ENCODE data around the gene NHEJ1. TPM values are rescaled to one million over a fixed set of nuclear protein-coding genes. Genes with fewer than 3 reads are reported as not detected.

NHEJ1 gene
- total RNA-seq, 1 donor from 2014 or later = 19.6 TPM

DNA sequence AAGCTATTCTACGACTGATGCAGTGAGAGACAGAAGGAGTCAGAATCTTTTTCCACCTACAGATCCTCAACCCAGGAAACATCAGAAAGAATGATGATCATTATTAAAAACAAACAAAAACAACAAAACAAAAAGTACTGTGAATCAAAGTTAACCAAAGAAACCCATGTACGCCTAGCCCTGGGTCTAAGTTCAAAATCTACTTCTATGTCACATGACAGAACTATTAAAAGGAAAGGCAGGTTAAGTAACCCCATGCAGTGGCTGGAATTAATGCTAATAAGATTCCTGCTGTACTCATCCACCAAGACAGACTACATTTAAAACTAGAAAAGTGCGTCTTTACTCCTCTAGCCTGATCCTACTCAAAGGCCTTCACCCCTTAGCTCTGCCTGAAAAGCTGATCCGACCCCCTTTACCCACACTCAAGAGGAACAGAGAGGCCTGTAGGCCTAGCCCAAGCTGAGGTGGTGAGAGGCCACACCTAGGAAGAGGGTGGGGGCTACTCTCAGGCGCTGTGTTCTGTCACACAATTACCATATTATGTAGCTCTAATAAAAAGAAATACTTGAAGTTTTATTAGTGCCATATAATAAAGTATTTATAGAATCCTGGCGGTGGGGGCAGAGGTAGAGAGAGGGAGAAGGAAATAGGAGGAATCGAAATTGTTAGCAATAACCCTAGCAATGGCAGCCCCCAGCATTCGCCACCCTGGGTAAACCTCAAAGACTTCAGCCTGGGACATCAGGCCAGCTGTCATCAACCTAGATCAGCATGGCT, 37.1 kb downstream of the NHEJ1 start:
- Mint-ChIP-seq H3K27ac (peak overlapping the region; percentile 17), H3K4me3 (no peak overlapping the region), H3K4me1 (ENCODE audit: unreplicated experiment) (peaks cover 27% of the 10 kb centered on the region), H3K27me3 (no peaks in the 10 kb centered on the region), H3K9me3 (no peaks in the 10 kb centered on the region), H3K36me3 (peaks cover 10% of the 10 kb centered on the region)
- TF ChIP-seq, protein P1, sequence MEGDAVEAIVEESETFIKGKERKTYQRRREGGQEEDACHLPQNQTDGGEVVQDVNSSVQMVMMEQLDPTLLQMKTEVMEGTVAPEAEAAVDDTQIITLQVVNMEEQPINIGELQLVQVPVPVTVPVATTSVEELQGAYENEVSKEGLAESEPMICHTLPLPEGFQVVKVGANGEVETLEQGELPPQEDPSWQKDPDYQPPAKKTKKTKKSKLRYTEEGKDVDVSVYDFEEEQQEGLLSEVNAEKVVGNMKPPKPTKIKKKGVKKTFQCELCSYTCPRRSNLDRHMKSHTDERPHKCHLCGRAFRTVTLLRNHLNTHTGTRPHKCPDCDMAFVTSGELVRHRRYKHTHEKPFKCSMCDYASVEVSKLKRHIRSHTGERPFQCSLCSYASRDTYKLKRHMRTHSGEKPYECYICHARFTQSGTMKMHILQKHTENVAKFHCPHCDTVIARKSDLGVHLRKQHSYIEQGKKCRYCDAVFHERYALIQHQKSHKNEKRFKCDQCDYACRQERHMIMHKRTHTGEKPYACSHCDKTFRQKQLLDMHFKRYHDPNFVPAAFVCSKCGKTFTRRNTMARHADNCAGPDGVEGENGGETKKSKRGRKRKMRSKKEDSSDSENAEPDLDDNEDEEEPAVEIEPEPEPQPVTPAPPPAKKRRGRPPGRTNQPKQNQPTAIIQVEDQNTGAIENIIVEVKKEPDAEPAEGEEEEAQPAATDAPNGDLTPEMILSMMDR (conservative IDR thresholded peaks at IDR 0.05) = no peak
- DNase-seq (ENCODE audit: extremely low spot score, unreplicated experiment) = no peak

DNA sequence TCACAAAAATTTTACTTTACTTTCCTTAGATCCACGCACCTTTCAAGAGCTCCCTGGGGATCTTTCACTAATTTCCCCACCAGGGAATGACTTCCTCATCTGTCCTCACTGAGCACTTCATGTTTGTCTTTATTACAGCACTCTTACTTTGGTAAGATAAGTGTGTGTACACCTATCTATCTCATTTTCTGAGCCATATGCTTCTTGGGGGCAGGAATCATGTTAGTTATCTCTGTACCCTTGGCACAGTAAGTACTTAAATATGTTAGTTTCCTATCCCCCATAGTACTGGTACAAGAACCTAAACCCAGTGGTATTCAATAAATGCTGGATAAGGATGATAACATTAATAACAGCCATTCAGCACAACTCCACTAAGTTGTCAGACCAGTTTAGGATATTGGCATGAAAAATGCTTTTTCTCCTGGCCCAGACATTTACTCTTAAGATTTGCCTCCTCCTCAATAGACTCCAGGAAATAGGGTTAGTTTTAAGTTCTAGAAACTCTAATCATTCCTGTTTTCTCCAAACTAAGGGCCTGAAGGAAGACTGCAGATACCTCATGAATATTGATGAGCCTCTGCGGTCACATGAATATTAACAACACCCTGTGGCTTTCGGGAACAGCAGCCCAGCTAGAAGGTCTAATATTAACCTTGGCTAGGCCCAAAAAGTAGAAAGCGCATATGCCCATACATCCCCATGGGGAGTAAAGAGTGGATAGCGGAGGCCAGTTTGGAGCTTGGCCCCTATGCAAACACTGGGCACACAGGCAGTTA, 38.2 kb downstream of the NHEJ1 start:
- TF ChIP-seq, protein P1 (conservative IDR thresholded peaks at IDR 0.05) = no peak
- no peak for DNase-seq (ENCODE audit: extremely low spot score, unreplicated experiment)
- no peaks in the 10 kb centered on the region for H3K27me3 Mint-ChIP-seq
- no peak overlapping the region for H3K4me3 Mint-ChIP-seq
- H3K4me1 Mint-ChIP-seq (ENCODE audit: unreplicated experiment) = peaks cover 27% of the 10 kb centered on the region
- H3K9me3 Mint-ChIP-seq = no peaks in the 10 kb centered on the region
- peak overlapping the region; percentile 17 for H3K27ac Mint-ChIP-seq
- peaks cover 7% of the 10 kb centered on the region for H3K36me3 Mint-ChIP-seq

DNA sequence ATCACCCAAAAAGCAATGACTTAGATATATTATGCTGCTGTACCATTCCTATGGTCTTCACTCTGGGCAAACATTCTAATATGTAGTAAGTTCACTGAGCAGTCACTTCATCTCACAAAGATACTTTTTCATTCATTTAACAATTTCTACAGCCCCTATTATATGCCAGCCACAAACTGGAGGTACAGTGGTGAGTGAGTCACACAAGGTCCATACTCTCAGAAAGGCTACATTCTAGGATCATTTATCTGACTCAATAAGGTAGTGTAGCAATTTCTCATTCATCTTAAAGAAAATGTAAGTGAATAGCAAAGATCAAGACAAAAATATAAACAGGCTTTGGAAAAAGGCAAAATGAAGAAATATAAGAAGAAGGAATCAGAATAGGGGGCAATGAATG, 40.5 kb downstream of the NHEJ1 start:
- no peak overlapping the region for H3K27ac Mint-ChIP-seq
- H3K4me1 Mint-ChIP-seq (ENCODE audit: unreplicated experiment) = peaks cover 26% of the 10 kb centered on the region
- no peaks in the 10 kb centered on the region for H3K36me3 Mint-ChIP-seq
- H3K27me3 Mint-ChIP-seq = no peaks in the 10 kb centered on the region
- no peak for DNase-seq (ENCODE audit: extremely low spot score, unreplicated experiment)
- H3K4me3 Mint-ChIP-seq = no peak overlapping the region
- TF ChIP-seq, protein P1 (conservative IDR thresholded peaks at IDR 0.05) = no peak
- H3K9me3 Mint-ChIP-seq = no peaks in the 10 kb centered on the region

DNA sequence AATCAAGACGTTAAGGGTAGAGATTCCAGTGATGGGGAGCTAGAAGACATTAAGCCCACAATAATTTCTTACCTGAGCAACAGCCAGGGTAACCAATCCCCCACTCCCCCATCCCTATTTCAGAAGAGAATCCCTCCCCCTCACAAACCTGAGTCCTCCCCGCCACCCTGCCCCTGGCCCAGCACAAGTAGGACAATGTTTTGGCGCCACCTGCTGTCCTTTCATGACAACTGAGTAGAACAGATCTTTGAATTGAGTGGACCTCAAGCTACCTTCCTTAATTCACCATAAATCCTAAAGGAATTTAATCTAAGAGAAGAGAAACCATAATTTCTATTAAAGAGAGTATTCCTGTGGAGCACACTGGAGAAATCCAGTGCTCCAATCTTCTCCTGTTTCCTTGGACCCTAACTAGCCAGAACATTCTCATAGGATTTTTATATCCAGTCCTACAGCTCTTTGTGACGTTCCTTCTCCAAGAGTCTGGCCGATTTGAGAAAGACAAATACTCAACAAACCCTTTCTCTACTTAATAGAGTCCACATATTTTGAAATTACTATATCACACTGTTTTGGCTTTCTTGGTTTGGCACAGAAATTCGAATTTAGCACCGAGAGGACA, 41.1 kb downstream of the NHEJ1 start:
- Mint-ChIP-seq H3K36me3 (no peaks in the 10 kb centered on the region), H3K27ac (no peak overlapping the region), H3K4me1 (ENCODE audit: unreplicated experiment) (peaks cover 29% of the 10 kb centered on the region), H3K27me3 (no peaks in the 10 kb centered on the region), H3K4me3 (no peak overlapping the region), H3K9me3 (no peaks in the 10 kb centered on the region)
- DNase-seq (ENCODE audit: extremely low spot score, unreplicated experiment) = no peak
- TF ChIP-seq, protein P1 (conservative IDR thresholded peaks at IDR 0.05) = peak; percentile 81

DNA sequence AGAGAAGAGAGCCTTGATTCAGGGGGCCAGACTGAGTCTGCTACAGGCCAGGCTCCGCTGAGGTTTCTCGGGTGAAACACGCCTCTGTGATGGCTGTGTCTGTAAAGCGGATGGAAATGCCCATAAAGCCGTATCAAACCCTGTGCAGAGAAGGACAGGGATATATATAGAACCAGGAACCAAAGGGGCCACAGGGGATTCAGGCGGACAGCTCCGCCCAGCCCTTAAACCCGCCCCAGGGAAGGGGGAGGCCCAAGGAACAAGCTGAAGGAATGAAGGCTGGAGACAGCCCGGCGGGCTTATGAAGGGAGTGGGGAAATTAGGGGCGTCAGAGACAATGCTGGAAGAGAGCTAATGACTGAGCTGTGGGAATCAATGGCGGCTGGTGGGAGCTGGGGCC, 42.1 kb downstream of the NHEJ1 start:
- Mint-ChIP-seq H3K4me3 (no peak overlapping the region), H3K27me3 (no peaks in the 10 kb centered on the region)
- no peak for DNase-seq (ENCODE audit: extremely low spot score, unreplicated experiment)

More for the DNA sequence above, 42.1 kb downstream of the NHEJ1 start:
- TF ChIP-seq, protein P1 (conservative IDR thresholded peaks at IDR 0.05) = no peak
- Mint-ChIP-seq H3K36me3 (no peaks in the 10 kb centered on the region), H3K4me1 (ENCODE audit: unreplicated experiment) (peaks cover 29% of the 10 kb centered on the region), H3K27ac (no peak overlapping the region), H3K9me3 (no peaks in the 10 kb centered on the region)
